Gastroesophageal sphincter (tissue), 4 donors: ENCODE data around the gene MACROD2. TPM values are rescaled to one million over a fixed set of nuclear protein-coding genes. Genes with fewer than 3 reads are reported as not detected.

Source experiments
- ATAC-seq: fragments of 150-250 bp; one replicate; pipeline ENCODE4 v1.9.1; 2016; ENCODE audit warnings: mild to moderate bottlenecking, moderate library complexity
- H3K27ac ChIP-seq, 4 donors: fragments of 200-600 bp; sonication (generic) in 3 of 4; 1 replicate in 3 of 4; 2 replicates in 1 of 4; pipeline ENCODE4 v1.5.1; 2016 to 2019
- H3K27me3 ChIP-seq: fragments of 200-600 bp; sonication (generic); one replicate; pipeline ENCODE4 v1.5.1; 2019
- H3K36me3 ChIP-seq, 2 donors: fragments of 200-600 bp; sonication (generic); one replicate each; pipeline ENCODE4 v1.5.1; 2019; ENCODE audit warnings: control low read depth in 1 of 2
- H3K4me1 ChIP-seq, 3 donors: fragments of 200-600 bp; sonication (generic); 1 replicate in 2 of 3; 2 replicates in 1 of 3; pipeline ENCODE4 v1.5.1; 2016 to 2019; ENCODE audit warnings: control low read depth in 2 of 3
- H3K4me3 ChIP-seq, 2 donors: fragments of 200-600 bp; sonication (generic); one replicate each; pipeline ENCODE4 v1.5.1; 2019; ENCODE audit warnings: mild to moderate bottlenecking in 1 of 2, moderate library complexity in 1 of 2
- H3K9me3 ChIP-seq, 3 donors: fragments of 200-600 bp; sonication (generic); one replicate each; pipeline ENCODE4 v1.5.1; 2017 to 2019; ENCODE audit warnings: control low read depth in 2 of 3
- EP300 ChIP-seq: sonication (generic); formaldehyde crosslinking; IDR thresholded peaks from one replicate; pipeline ENCODE4 v1.6.1; 2017; ENCODE audit warnings: antibody characterized with exemption, mild to moderate bottlenecking
- POLR2A ChIP-seq, 2 donors: fragments of 450-650 bp; IDR thresholded peaks; one replicate each; pipeline ENCODE4 v1.6.1; 2017; ENCODE audit warnings: antibody characterized with exemption in 2 of 2, mild to moderate bottlenecking in 2 of 2, moderate library complexity in 1 of 2
- POLR2AphosphoS5 ChIP-seq: sonication (generic); formaldehyde crosslinking; IDR thresholded peaks from one replicate; pipeline ENCODE4 v1.6.1; 2017; ENCODE audit warnings: antibody characterized with exemption
- WGBS, 2 donors: methylation state at CpG; one replicate each; pipeline ENCODE4 v1.1.5; 2018; ENCODE audit warnings: low coverage in 1 of 2; 5-methylcytosine and 5-hydroxymethylcytosine counted together
- total RNA-seq, 4 donors: library from RNA; depleted of rRNA; stranded (reverse); fragments of >200 nt; gene quantifications; one replicate each; pipeline ENCODE4 v1.1.0, GENCODE V29; 2016
- TF ChIP-seq, protein P1 (sequence below), 4 experiments: fragments of 200-600 bp in 2 of 4; fragments of 450-650 bp in 2 of 4; sonication (generic) in 1 of 4; IDR thresholded peaks; one replicate each; pipeline ENCODE4 v1.5.1; 2017 to 2019; ENCODE audit warnings: antibody characterized with exemption in 4 of 4, mild to moderate bottlenecking in 2 of 4, moderate library complexity in 2 of 4

Gene MACROD2
- total RNA-seq, 4 donors from 2014 or later, result 4.0 to 12.1 (median 7.4) TPM

GRCh38 chr20:15222502-15223330, 1227.4 kb downstream of the MACROD2 start:
- 69 to 75% methylated on average over 5 of the region's 5 CpGs for WGBS, 2 donors
- Histone ChIP-seq H3K36me3 (no peaks in the 10 kb centered on the region), H3K27me3 (no peaks in the 10 kb centered on the region), H3K27ac (no peak overlapping the region), H3K4me3 (no peak overlapping the region), H3K9me3 (no peaks in the 10 kb centered on the region), H3K4me1 (no peaks in the 10 kb centered on the region)
- no peak for ATAC-seq
- no peak for TF ChIP-seq POLR2AphosphoS5
- no peak for TF ChIP-seq POLR2A (IDR thresholded peaks at IDR 0.05)
- TF ChIP-seq, protein P1, sequence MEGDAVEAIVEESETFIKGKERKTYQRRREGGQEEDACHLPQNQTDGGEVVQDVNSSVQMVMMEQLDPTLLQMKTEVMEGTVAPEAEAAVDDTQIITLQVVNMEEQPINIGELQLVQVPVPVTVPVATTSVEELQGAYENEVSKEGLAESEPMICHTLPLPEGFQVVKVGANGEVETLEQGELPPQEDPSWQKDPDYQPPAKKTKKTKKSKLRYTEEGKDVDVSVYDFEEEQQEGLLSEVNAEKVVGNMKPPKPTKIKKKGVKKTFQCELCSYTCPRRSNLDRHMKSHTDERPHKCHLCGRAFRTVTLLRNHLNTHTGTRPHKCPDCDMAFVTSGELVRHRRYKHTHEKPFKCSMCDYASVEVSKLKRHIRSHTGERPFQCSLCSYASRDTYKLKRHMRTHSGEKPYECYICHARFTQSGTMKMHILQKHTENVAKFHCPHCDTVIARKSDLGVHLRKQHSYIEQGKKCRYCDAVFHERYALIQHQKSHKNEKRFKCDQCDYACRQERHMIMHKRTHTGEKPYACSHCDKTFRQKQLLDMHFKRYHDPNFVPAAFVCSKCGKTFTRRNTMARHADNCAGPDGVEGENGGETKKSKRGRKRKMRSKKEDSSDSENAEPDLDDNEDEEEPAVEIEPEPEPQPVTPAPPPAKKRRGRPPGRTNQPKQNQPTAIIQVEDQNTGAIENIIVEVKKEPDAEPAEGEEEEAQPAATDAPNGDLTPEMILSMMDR (IDR thresholded peaks at IDR 0.05), result no peak
- TF ChIP-seq EP300, result no peak

- no peak for TF ChIP-seq POLR2AphosphoS5
- no peak for TF ChIP-seq POLR2A (IDR thresholded peaks at IDR 0.05)
- TF ChIP-seq EP300, result no peak
- TF ChIP-seq, protein P1 (IDR thresholded peaks at IDR 0.05), result no peak
- 95 to 100% methylated on average over 2 of the region's 2 CpGs for WGBS, 2 donors
Observed at GRCh38 chr20:15224199-15224598, 1228.9 kb downstream of the MACROD2 start.

GRCh38 chr20:15227102-15227501, 1231.8 kb downstream of the MACROD2 start:
- no peaks in the 10 kb centered on the region for H3K27me3 ChIP-seq
- no peak for ATAC-seq
- no peaks in the 10 kb centered on the region for H3K9me3 ChIP-seq
- H3K4me3 ChIP-seq, result no peak overlapping the region
- 80 to 83% methylated on average over 2 to 3 of the region's 3 CpGs for WGBS, 2 donors
- TF ChIP-seq, protein P1 (IDR thresholded peaks at IDR 0.05), result no peak
- TF ChIP-seq POLR2AphosphoS5, result no peak
- no peak for TF ChIP-seq EP300
- no peak for TF ChIP-seq POLR2A (IDR thresholded peaks at IDR 0.05)
- no peaks in the 10 kb centered on the region for H3K4me1 ChIP-seq
- H3K36me3 ChIP-seq, result no peaks in the 10 kb centered on the region
- no peak overlapping the region for H3K27ac ChIP-seq

More at GRCh38 chr20:15224199-15224598, 1228.9 kb downstream of the MACROD2 start:
- Histone ChIP-seq H3K9me3 (no peaks in the 10 kb centered on the region), H3K27me3 (no peaks in the 10 kb centered on the region), H3K36me3 (no peaks in the 10 kb centered on the region), H3K4me1 (no peaks in the 10 kb centered on the region), H3K27ac (no peak overlapping the region), H3K4me3 (no peak overlapping the region)
- no peak for ATAC-seq

DNA sequence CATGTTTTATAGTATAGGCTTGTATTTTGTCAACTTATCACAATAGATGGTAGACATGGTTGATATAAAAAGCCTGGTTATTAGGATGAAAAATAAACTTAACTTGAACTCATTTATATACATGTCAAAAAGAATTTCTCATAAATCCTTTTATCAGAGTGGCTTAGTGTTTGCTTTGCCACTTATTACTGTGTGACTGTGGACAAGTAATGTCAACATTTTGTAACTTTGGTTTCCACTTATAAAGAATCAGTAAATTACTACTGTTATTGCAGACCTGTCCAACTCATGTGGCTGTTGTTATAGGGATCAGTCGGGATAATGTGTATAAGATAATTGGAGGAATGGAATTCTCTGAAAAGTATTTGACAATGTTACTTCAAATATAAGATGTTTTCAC, 1236.9 kb downstream of the MACROD2 start:
- no peaks in the 10 kb centered on the region for H3K4me1 ChIP-seq
- H3K27me3 ChIP-seq, result no peaks in the 10 kb centered on the region
- ATAC-seq, result no peak
- 7 to 22% methylated on average over 1 of the region's 1 CpG for WGBS, 2 donors
- no peak overlapping the region for H3K27ac ChIP-seq
- H3K4me3 ChIP-seq, result no peak overlapping the region
- no peaks in the 10 kb centered on the region for H3K9me3 ChIP-seq
- H3K36me3 ChIP-seq, result no peaks in the 10 kb centered on the region
- TF ChIP-seq EP300, result no peak
- TF ChIP-seq, protein P1 (IDR thresholded peaks at IDR 0.05), result no peak
- no peak for TF ChIP-seq POLR2AphosphoS5
- no peak for TF ChIP-seq POLR2A (IDR thresholded peaks at IDR 0.05)
